ENCODE results near the gene RERE.

DNA sequence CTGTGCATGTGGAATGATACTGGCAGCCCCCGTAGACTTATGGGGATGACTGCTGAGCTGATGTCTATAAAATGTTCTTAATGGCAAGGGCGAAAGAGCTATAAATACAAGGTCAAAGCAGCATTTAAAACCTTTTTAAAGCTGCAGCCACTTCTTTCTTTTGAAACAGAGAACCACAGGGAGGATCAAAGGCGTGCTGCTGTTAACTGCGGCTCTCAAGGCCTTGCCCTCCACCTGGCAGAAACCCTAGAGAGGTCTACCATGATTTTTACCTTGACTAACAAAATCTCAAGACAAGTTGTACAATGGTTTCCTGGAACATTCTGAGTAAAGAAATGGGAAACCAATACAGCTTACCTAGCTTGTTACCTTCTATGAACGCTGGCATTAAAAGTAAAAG, 409.8 kb downstream of the RERE start:
- TF ChIP-seq CTCF (conservative IDR thresholded peaks at IDR 0.05; ENCODE audit: low read depth in 2 of 2), result no peak
- TF ChIP-seq, protein P1, sequence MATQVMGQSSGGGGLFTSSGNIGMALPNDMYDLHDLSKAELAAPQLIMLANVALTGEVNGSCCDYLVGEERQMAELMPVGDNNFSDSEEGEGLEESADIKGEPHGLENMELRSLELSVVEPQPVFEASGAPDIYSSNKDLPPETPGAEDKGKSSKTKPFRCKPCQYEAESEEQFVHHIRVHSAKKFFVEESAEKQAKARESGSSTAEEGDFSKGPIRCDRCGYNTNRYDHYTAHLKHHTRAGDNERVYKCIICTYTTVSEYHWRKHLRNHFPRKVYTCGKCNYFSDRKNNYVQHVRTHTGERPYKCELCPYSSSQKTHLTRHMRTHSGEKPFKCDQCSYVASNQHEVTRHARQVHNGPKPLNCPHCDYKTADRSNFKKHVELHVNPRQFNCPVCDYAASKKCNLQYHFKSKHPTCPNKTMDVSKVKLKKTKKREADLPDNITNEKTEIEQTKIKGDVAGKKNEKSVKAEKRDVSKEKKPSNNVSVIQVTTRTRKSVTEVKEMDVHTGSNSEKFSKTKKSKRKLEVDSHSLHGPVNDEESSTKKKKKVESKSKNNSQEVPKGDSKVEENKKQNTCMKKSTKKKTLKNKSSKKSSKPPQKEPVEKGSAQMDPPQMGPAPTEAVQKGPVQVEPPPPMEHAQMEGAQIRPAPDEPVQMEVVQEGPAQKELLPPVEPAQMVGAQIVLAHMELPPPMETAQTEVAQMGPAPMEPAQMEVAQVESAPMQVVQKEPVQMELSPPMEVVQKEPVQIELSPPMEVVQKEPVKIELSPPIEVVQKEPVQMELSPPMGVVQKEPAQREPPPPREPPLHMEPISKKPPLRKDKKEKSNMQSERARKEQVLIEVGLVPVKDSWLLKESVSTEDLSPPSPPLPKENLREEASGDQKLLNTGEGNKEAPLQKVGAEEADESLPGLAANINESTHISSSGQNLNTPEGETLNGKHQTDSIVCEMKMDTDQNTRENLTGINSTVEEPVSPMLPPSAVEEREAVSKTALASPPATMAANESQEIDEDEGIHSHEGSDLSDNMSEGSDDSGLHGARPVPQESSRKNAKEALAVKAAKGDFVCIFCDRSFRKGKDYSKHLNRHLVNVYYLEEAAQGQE (IDR thresholded peaks at IDR 0.05; ENCODE audit: unreplicated experiment), result no peak
- no peak for TF ChIP-seq JUNB (IDR thresholded peaks at IDR 0.05; ENCODE audit: unreplicated experiment)
- TF ChIP-seq EZH2phosphoT487 (IDR thresholded peaks at IDR 0.05; ENCODE audit: unreplicated experiment), result no peak
- TF ChIP-seq EZH2 (IDR thresholded peaks at IDR 0.05; ENCODE audit: low read depth, unreplicated experiment), result no peak
- TF ChIP-seq POLR2AphosphoS5 (IDR thresholded peaks at IDR 0.05; ENCODE audit: low read depth), result no peak
- no peak for TF ChIP-seq ZNF114 (CRISPR knock-in tag; IDR thresholded peaks at IDR 0.05)
- no peak for TF ChIP-seq NANOG (IDR thresholded peaks at IDR 0.05; ENCODE audit: borderline replicate concordance)
- no peak for TF ChIP-seq CREB1 (CRISPR knock-in tag; IDR thresholded peaks at IDR 0.05; ENCODE audit: low read depth)
- TF ChIP-seq ZNF331 (CRISPR knock-in tag; IDR thresholded peaks at IDR 0.05; ENCODE audit: low read depth), result no peak
- TF ChIP-seq ETS1 (IDR thresholded peaks at IDR 0.05), result no peak
- no peak for TF ChIP-seq STAT1 (IDR thresholded peaks at IDR 0.05; ENCODE audit: unreplicated experiment)
- TF ChIP-seq, protein P2, sequence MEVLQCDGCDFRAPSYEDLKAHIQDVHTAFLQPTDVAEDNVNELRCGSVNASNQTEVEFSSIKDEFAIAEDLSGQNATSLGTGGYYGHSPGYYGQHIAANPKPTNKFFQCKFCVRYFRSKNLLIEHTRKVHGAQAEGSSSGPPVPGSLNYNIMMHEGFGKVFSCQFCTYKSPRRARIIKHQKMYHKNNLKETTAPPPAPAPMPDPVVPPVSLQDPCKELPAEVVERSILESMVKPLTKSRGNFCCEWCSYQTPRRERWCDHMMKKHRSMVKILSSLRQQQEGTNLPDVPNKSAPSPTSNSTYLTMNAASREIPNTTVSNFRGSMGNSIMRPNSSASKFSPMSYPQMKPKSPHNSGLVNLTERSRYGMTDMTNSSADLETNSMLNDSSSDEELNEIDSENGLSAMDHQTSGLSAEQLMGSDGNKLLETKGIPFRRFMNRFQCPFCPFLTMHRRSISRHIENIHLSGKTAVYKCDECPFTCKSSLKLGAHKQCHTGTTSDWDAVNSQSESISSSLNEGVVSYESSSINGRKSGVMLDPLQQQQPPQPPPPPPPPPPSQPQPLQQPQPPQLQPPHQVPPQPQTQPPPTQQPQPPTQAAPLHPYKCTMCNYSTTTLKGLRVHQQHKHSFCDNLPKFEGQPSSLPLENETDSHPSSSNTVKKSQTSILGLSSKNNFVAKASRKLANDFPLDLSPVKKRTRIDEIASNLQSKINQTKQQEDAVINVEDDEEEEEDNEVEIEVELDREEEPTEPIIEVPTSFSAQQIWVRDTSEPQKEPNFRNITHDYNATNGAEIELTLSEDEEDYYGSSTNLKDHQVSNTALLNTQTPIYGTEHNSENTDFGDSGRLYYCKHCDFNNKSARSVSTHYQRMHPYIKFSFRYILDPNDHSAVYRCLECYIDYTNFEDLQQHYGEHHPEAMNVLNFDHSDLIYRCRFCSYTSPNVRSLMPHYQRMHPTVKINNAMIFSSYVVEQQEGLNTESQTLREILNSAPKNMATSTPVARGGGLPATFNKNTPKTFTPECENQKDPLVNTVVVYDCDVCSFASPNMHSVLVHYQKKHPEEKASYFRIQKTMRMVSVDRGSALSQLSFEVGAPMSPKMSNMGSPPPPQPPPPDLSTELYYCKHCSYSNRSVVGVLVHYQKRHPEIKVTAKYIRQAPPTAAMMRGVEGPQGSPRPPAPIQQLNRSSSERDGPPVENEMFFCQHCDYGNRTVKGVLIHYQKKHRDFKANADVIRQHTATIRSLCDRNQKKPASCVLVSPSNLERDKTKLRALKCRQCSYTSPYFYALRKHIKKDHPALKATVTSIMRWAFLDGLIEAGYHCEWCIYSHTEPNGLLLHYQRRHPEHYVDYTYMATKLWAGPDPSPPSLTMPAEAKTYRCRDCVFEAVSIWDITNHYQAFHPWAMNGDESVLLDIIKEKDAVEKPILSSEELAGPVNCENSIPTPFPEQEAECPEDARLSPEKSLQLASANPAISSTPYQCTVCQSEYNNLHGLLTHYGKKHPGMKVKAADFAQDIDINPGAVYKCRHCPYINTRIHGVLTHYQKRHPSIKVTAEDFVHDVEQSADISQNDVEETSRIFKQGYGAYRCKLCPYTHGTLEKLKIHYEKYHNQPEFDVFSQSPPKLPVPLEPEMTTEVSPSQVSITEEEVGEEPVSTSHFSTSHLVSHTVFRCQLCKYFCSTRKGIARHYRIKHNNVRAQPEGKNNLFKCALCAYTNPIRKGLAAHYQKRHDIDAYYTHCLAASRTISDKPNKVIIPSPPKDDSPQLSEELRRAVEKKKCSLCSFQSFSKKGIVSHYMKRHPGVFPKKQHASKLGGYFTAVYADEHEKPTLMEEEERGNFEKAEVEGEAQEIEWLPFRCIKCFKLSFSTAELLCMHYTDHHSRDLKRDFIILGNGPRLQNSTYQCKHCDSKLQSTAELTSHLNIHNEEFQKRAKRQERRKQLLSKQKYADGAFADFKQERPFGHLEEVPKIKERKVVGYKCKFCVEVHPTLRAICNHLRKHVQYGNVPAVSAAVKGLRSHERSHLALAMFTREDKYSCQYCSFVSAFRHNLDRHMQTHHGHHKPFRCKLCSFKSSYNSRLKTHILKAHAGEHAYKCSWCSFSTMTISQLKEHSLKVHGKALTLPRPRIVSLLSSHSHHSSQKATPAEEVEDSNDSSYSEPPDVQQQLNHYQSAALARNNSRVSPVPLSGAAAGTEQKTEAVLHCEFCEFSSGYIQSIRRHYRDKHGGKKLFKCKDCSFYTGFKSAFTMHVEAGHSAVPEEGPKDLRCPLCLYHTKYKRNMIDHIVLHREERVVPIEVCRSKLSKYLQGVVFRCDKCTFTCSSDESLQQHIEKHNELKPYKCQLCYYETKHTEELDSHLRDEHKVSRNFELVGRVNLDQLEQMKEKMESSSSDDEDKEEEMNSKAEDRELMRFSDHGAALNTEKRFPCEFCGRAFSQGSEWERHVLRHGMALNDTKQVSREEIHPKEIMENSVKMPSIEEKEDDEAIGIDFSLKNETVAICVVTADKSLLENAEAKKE (CRISPR knock-in tag; IDR thresholded peaks at IDR 0.05), result no peak
